A172 (cell line): ENCODE data around the gene PNMA3. TPM values are rescaled to one million over a fixed set of nuclear protein-coding genes. Genes with fewer than 3 reads are reported as not detected.
"Not testable (repeated sequence)": the region's sequence is repeated elsewhere in the genome, so short reads cannot be mapped to it uniquely, and the experiment has no call there.

ENCODE experiments used
- DNase-seq: peaks from one replicate; pipeline ENCODE4 v3.0.0-alpha.2; 2015; ENCODE audit warnings: low spot score
- total RNA-seq: library from RNA; depleted of rRNA; stranded (reverse); fragments of >200 nt; shearing (Covaris generic); gene quantifications from 2 replicates; pipeline ENCODE4 v1.2.3, GENCODE V29; 2014; rRNA removed

Gene PNMA3
- total RNA-seq, 1 experiment from 2014 or later, result not detected

DNA sequence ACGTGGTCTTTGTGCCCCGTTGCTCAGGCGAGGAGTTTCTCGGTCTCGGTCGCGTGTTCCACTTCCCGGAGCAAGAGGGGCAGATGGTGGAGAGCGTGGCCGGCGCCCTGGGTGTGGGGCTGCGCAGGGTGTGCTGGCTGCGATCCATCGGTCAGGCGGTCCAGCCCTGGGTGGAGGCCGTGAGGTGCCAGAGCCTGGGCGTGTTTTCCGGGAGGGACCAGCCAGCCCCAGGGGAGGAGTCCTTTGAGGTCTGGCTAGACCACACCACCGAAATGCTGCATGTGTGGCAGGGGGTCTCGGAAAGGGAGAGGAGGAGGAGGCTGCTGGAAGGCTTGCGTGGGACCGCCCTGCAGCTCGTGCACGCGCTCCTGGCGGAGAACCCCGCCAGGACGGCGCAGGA lies 17.1 kb downstream of the PNMA3 start:
- not testable (repeated sequence) for DNase-seq

DNA sequence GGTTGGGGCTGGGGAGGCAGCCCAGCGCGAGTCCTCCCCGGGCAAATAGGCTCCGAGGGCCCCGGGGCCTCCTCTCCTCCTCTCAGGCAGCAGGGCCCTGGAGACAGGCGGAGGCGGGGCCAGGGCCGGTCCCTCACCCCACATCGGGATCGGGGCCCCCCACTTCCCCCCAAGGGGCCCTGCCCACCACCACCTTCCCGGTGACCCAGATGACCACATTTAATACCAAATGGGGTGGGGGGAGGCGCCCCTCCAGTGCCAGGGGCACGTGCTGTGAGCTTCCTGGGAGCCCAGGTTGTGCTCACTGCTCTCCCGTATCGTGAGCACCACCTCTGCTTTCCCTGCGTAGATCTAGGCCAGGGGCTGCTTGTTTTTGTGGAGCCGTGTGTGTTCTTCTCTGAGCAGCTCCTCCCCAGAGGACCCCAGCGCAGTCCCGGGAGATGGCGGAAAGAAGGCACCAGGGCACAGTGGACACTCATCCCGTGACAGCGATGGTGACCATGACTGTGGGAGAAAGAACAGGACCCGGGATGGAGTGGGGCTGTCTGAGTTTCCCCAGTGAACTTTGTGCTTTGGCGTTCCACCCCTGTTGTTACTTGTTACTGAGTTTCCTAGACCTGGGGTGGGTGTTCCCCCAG lies 18.1 kb downstream of the PNMA3 start:
- DNase-seq, result no peak

DNA sequence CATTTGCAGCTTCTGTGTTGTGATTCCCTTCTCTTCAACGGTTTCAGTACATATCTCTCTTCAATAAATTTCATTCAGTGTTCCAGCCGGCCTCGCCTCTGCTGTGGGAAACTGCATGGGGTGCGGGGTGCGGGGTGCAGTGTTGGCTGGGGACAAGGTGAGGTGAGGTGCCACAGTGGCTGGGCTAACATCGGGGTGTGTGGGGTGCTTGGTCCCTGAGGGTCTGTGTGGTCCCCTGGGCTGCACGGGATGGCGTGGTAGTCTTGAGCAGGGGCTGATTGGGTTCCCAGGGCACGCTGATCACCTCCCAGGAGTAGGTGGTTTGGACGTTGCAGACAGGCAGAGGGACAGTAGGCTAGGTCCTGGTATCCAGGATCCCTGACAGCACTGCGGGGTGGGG lies 18.7 kb downstream of the PNMA3 start:
- no peak for DNase-seq

DNA sequence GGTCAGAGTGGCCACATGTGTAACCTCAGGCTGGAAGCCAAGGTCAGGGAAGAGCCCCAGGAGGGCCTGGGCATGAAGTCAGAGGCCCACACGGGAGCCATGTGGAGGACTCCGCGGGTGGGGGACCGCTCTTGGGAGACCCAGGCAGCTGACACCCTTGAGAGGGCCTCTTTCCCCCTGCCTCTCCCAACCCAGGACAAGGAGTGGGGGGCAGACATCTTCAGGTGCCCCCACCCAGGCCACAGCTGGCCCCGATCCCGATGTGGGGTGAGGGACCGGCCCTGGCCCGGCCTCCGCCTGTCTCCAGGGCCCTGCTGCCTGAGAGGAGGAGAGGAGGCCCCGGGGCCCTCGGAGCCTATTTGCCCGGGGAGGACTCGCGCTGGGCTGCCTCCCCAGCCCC lies 19.1 kb downstream of the PNMA3 start:
- DNase-seq, result no peak

DNA sequence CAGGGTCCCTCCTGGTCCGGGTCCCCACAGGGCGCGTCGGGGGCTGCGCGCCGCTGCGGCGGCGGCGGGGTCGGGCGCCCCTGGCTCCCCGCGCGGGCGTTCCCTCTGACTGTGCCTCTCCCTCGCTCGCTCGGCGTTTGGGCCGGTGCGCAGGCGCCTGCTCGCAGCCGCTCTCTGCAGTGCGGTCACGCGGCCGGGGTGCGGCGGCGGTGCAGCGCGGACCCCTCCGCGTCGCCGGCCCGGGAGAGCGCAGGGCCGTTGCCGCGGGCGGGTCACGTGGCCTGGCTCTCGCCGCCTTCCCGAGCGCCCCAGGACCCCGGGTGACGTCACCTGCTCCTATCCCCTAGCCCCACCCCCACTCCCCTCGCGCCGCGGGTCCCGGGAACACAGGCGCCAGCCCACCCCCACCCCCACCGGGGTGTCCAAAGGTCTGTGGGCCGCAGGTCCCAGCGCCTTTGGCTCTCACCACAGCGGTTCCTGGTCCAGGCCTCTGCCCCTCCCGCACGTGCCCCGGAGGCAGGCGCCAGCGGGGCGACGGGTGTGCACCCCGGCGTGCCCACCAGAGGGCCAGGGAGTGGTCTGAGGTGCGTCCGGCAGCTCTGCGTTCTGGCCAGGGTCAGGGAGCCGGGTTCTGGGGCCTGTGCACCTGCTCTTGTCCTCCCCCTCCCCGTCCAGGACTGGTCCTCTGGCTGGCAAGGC lies 21.3 kb downstream of the PNMA3 start:
- DNase-seq, result not testable (repeated sequence)

DNA sequence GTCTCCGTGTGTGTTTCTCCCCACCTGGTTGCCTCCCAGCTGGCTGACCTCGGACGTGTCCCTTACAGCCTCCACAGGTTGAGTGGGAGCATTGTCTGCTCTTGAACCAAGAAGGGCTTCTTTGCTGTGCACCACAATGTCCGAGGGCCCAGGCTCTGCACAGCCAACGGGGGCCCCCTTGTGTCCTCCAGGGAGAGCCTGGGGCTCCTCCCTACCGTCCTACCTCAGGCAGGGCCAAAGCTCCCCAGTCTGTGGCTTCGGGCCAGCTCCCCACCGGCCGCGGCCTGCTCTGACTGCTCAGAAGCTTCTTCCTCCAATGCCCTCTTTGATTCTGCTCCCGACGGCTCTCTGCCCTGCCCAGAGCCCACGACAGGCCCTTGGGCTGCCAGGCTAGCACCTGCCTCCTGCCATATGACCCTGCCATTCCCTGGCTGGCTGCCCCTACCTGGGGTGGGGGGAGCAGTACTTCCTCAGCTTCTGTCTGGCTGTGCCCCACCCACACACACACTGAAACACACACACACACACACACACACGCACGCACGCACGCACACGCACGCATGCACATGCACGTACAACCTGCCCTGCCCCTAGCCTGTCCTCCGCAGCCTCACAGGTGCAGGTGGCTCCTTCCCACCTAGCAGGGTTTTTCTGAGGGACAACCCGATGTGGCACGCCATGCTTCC lies 27.1 kb downstream of the PNMA3 start:
- DNase-seq, result not testable (repeated sequence)

GRCh38 chrX:153102418-153102817 lies 46.1 kb downstream of the PNMA3 start:
- peak; percentile 0 for DNase-seq

DNA sequence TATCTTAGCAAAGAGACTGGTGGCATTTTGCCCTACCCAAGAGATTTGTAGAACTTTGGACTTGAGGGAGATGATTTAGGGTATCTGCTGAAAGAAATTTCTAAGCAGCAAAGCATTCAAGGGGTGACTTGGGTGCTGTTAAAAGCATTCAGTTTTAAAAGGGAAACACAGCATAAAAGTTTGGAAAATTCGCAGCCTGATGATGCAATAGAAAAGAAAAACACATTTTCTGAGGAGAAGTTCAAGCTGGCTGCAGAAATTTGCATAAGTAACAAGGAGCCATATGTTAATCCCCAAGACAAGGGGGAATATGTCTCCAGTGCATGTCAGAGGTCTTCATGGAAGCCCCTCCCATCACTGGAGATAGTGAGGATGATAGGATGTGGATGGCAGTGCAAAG lies 48.7 kb downstream of the PNMA3 start:
- not testable (repeated sequence) for DNase-seq

GRCh38 chrX:153106092-153106801 lies 50.0 kb downstream of the PNMA3 start:
- not testable (repeated sequence) for DNase-seq

Other genes with a start within 250 kb of the PNMA3 start
- gene CETN2, start 225.7 kb upstream of the PNMA3 start, total RNA-seq, result 128 and 135 TPM in 2 replicates
- gene NSDHL, start 225.4 kb upstream of the PNMA3 start, total RNA-seq, result 28.9 and 29.6 TPM in 2 replicates
- gene ZNF185, start 158.4 kb upstream of the PNMA3 start, total RNA-seq, result 1.7 and 4.9 TPM in 2 replicates
- not detected in 2 replicates for gene PNMA5, start 62.4 kb upstream of the PNMA3 start, total RNA-seq
- gene PNMA6A, start 16.0 kb downstream of the PNMA3 start, total RNA-seq, result 3.5 and 4.1 TPM in 2 replicates
- not detected in 2 replicates for gene MAGEA1, start 122.8 kb downstream of the PNMA3 start, total RNA-seq